ENCODE data around the gene SLC12A2.

GRCh38 chr5:128196080-128196479 is 112.5 kb downstream of the SLC12A2 start:
- TF ChIP-seq EZH2 (IDR thresholded peaks at IDR 0.05; ENCODE audit: low read length, missing control alignments): no peak
- TF ChIP-seq, protein P1, sequence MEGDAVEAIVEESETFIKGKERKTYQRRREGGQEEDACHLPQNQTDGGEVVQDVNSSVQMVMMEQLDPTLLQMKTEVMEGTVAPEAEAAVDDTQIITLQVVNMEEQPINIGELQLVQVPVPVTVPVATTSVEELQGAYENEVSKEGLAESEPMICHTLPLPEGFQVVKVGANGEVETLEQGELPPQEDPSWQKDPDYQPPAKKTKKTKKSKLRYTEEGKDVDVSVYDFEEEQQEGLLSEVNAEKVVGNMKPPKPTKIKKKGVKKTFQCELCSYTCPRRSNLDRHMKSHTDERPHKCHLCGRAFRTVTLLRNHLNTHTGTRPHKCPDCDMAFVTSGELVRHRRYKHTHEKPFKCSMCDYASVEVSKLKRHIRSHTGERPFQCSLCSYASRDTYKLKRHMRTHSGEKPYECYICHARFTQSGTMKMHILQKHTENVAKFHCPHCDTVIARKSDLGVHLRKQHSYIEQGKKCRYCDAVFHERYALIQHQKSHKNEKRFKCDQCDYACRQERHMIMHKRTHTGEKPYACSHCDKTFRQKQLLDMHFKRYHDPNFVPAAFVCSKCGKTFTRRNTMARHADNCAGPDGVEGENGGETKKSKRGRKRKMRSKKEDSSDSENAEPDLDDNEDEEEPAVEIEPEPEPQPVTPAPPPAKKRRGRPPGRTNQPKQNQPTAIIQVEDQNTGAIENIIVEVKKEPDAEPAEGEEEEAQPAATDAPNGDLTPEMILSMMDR (conservative IDR thresholded peaks at IDR 0.05 in 1 of 2, IDR thresholded peaks at IDR 0.05 in 1 of 2; ENCODE audit: low read depth in 1 of 2, low read length in 2 of 2): no peak
